SK-N-SH (cell line): ENCODE results near the gene TNPO2. TPM values are rescaled to one million over a fixed set of nuclear protein-coding genes. Genes with fewer than 3 reads are reported as not detected.

Source experiments
- CTCF ChIA-PET: fragments of 300-600, 350-600 bp; formaldehyde crosslinking; extraction: SDS; loops from one replicate; lab custom pipeline; 2021; lab: Yijun Ruan, JAX
- POLR2A ChIA-PET: fragments of 350-600 bp; sonication (Branson Sonifier 250); formaldehyde crosslinking; extraction: SDS; loops from one replicate; lab custom pipeline; 2020; ENCODE audit warnings: antibody characterized with exemption, inconsistent platforms; lab: Yijun Ruan, JAX
- DNase-seq: peaks from one replicate; pipeline ENCODE4 v3.0.0; 2012
- H2AFZ ChIP-seq: fragments of 200-600 bp; sonication (generic); 2 replicates; pipeline ENCODE4 v1.8.1; 2016; ENCODE audit warnings: antibody characterized with exemption, mild to moderate bottlenecking, low read depth
- H3F3A ChIP-seq: fragments of 200-600 bp; sonication (generic); replicated peaks from 2 replicates; pipeline ENCODE3; 2016; ENCODE audit warnings: antibody characterized with exemption, mild to moderate bottlenecking; ENCODE audit not compliant: insufficient read depth
- H3K27ac ChIP-seq, 2 experiments: fragments of 200-500 bp in 1 of 2; fragments of 200-600 bp in 1 of 2; sonication (Bioruptor generic) in 1 of 2; sonication (generic), shearing (Covaris generic) in 1 of 2; 2 replicates each; pipeline versions ENCODE4 v1.5.1 to v1.6.1; 2014 to 2016; ENCODE audit warnings: low read depth in 2 of 2, inconsistent platforms in 1 of 2, low read length in 1 of 2, mild to moderate bottlenecking in 1 of 2, mixed read lengths in 1 of 2
- H3K27me3 ChIP-seq: fragments of 200-600 bp; sonication (generic), shearing (Covaris generic); 2 replicates; pipeline ENCODE4 v1.6.1; 2016; ENCODE audit warnings: mixed run types; ENCODE audit not compliant: insufficient read depth
- H3K36me3 ChIP-seq, 2 experiments: fragments of 200-500 bp in 1 of 2; fragments of 200-600 bp in 1 of 2; sonication (Bioruptor generic) in 1 of 2; sonication (generic) in 1 of 2; replicated peaks in 1 of 2; 2 replicates each; pipeline versions ENCODE3 to v1.5.1; 2014 to 2016; ENCODE audit warnings: low read length in 1 of 2, mild to moderate bottlenecking in 1 of 2; ENCODE audit not compliant: insufficient read depth in 2 of 2, control insufficient read depth in 1 of 2
- H3K4me1 ChIP-seq, 2 experiments: fragments of 200-500 bp in 1 of 2; fragments of 200-600 bp in 1 of 2; sonication (Bioruptor generic) in 1 of 2; sonication (generic), shearing (Covaris generic) in 1 of 2; 2 replicates each; pipeline versions ENCODE4 v1.5.1 to v1.6.1; 2014 to 2016; ENCODE audit warnings: low read depth in 1 of 2, low read length in 1 of 2, mixed run types in 1 of 2; ENCODE audit not compliant: insufficient read depth in 2 of 2, control insufficient read depth in 1 of 2
- H3K4me2 ChIP-seq: fragments of 200-600 bp; sonication (generic), shearing (Covaris generic); 2 replicates; pipeline ENCODE4 v1.6.1; 2017; ENCODE audit warnings: mixed run types
- H3K4me3 ChIP-seq, 2 experiments: fragments of 200-500 bp in 1 of 2; fragments of 200-600 bp in 1 of 2; sonication (Bioruptor generic) in 1 of 2; sonication (generic), shearing (Covaris generic) in 1 of 2; 2 replicates each; pipeline versions ENCODE4 v1.5.1 to v1.8.1; 2014 to 2016; ENCODE audit warnings: low read depth in 2 of 2, inconsistent platforms in 1 of 2, low read length in 1 of 2, mild to moderate bottlenecking in 1 of 2, mixed read lengths in 1 of 2, moderate library complexity in 1 of 2
- H3K79me2 ChIP-seq: fragments of 200-600 bp; sonication (generic); 2 replicates; pipeline ENCODE4 v1.8.1; 2017; ENCODE audit warnings: mild to moderate bottlenecking; ENCODE audit not compliant: insufficient read depth
- H3K9ac ChIP-seq: fragments of 200-600 bp; sonication (generic); 2 replicates; pipeline ENCODE4 v1.6.1; 2017; ENCODE audit warnings: mixed run types
- H3K9me2 ChIP-seq: fragments of 200-600 bp; sonication (generic); 2 replicates; pipeline ENCODE4 v1.6.1; 2017; ENCODE audit warnings: mixed run types
- H3K9me3 ChIP-seq: fragments of 200-600 bp; sonication (generic); 2 replicates; pipeline ENCODE4 v1.6.1; 2017; ENCODE audit warnings: mixed run types, mild to moderate bottlenecking, moderate library complexity
- H4K20me1 ChIP-seq: fragments of 200-600 bp; sonication (generic); 2 replicates; pipeline ENCODE4 v1.6.1; 2017; ENCODE audit warnings: mild to moderate bottlenecking, mixed run types; ENCODE audit not compliant: insufficient read depth
- CHD2 ChIP-seq: fragments of 150-350 bp; IDR thresholded peaks from 2 replicates; pipeline ENCODE4 v1.6.1; 2018; ENCODE audit warnings: low read length; ENCODE audit not compliant: partially characterized antibody
- CTCF ChIP-seq: fragments of 200-600 bp; sonication (generic); IDR thresholded peaks from 2 replicates; pipeline ENCODE4 v1.6.1; 2017; ENCODE audit warnings: antibody characterized with exemption, mild to moderate bottlenecking, moderate library complexity
- ELF1 ChIP-seq: IDR thresholded peaks from 2 replicates; pipeline ENCODE4 v1.4.0; 2012
- EP300 ChIP-seq, 2 experiments: IDR thresholded peaks; 2 replicates each; pipeline versions ENCODE4 v1.4.0 to v1.6.1; 2012; ENCODE audit warnings: borderline replicate concordance in 1 of 2, low read depth in 1 of 2, low read length in 1 of 2
- FOSL2 ChIP-seq: IDR thresholded peaks from 2 replicates; pipeline ENCODE4 v1.4.0; 2012; ENCODE audit warnings: low read depth, mild to moderate bottlenecking, moderate library complexity, borderline replicate concordance
- FOXJ3 ChIP-seq: sonication (generic); formaldehyde crosslinking; IDR thresholded peaks from 2 replicates; pipeline ENCODE4 v1.5.1; 2020; ENCODE audit warnings: mild to moderate bottlenecking, missing genetic modification reagents
- FOXM1 ChIP-seq: IDR thresholded peaks from 2 replicates; pipeline ENCODE4 v1.4.0; 2012; ENCODE audit warnings: low read depth, mild to moderate bottlenecking
- GABPA ChIP-seq: IDR thresholded peaks from 2 replicates; pipeline ENCODE4 v1.4.0; 2012; ENCODE audit warnings: low read depth, mild to moderate bottlenecking
- GATA2 ChIP-seq: sonication (generic); formaldehyde crosslinking; IDR thresholded peaks from 2 replicates; pipeline ENCODE4 v1.5.0; 2020; ENCODE audit warnings: mild to moderate bottlenecking, missing genetic modification reagents
- JUND ChIP-seq: IDR thresholded peaks from 2 replicates; pipeline ENCODE4 v1.4.0; 2012
- MAX ChIP-seq: IDR thresholded peaks from 2 replicates; pipeline ENCODE4 v1.4.0; 2012; ENCODE audit warnings: low read depth
- MXI1 ChIP-seq: IDR thresholded peaks from 2 replicates; pipeline ENCODE4 v1.6.1; 2012; ENCODE audit warnings: mild to moderate bottlenecking, low read depth, low read length, improper control_type of control experiment
- POLR2AphosphoS5 ChIP-seq: IDR thresholded peaks from 2 replicates; pipeline ENCODE4 v1.6.1; 2012; ENCODE audit warnings: low read depth, low read length
- RAD21 ChIP-seq: IDR thresholded peaks from 2 replicates; pipeline ENCODE4 v1.6.1; 2012; ENCODE audit warnings: mild to moderate bottlenecking, low read length
- RFX5 ChIP-seq: IDR thresholded peaks from 2 replicates; pipeline ENCODE4 v1.6.1; 2012; ENCODE audit warnings: mild to moderate bottlenecking, improper control_type of control experiment, low read length
- RXRA ChIP-seq: IDR thresholded peaks from 2 replicates; pipeline ENCODE4 v1.4.0; 2012; ENCODE audit warnings: low read depth, mild to moderate bottlenecking, borderline replicate concordance
- SMC3 ChIP-seq: IDR thresholded peaks from 2 replicates; pipeline ENCODE4 v1.6.1; 2012; ENCODE audit warnings: low read depth, low read length, improper control_type of control experiment
- TAF1 ChIP-seq: IDR thresholded peaks from 2 replicates; pipeline ENCODE4 v1.6.1; 2012; ENCODE audit warnings: low read depth, mild to moderate bottlenecking, low read length, moderate library complexity, borderline replicate concordance
- TCF12 ChIP-seq: IDR thresholded peaks from 2 replicates; pipeline ENCODE4 v1.4.0; 2012
- TEAD4 ChIP-seq: IDR thresholded peaks from 2 replicates; pipeline ENCODE4 v1.4.0; 2012; ENCODE audit warnings: mild to moderate bottlenecking, borderline replicate concordance; ENCODE audit not compliant: insufficient read depth
- WGBS: methylation state at CpG from one replicate; pipeline ENCODE4 v1.1.6; 2017; ENCODE audit warnings: low lambda C conversion rate; 5-methylcytosine and 5-hydroxymethylcytosine counted together
- polyA plus RNA-seq, 3 experiments: library from polyadenylated mRNA; depleted of rRNA; stranded (reverse); fragments of >200 nt; gene quantifications; 2 replicates each; pipeline ENCODE4 v1.2.3, GENCODE V29; 2012
- TF ChIP-seq, protein P1 (sequence below): fragments of 150-350 bp; IDR thresholded peaks from 2 replicates; pipeline ENCODE4 v1.6.1; 2016; ENCODE audit warnings: mild to moderate bottlenecking, low read depth, low read length
- TF ChIP-seq, protein P2 (sequence below): IDR thresholded peaks from 2 replicates; pipeline ENCODE4; 2012
- TF ChIP-seq, protein P3 (sequence below): fragments of 150-350 bp; IDR thresholded peaks from 2 replicates; pipeline ENCODE4 v1.6.1; 2017; ENCODE audit warnings: antibody characterized with exemption, low read length, low read depth, borderline replicate concordance

Gene TNPO2
- polyA plus RNA-seq, 1 of the 3 experiments (the other 2 are of a cell fraction), result 82.4 TPM

GRCh38 chr19:12737835-12738351 lies 14.2 kb upstream of the TNPO2 start (continued):
- TF ChIP-seq GABPA, result no peak
- no peak for TF ChIP-seq TAF1
- no peak for TF ChIP-seq EP300 (IDR thresholded peaks at IDR 0.05; ENCODE audit: borderline replicate concordance in 1 of 2, low read depth in 1 of 2, low read length in 1 of 2)
- TF ChIP-seq POLR2AphosphoS5, result no peak
- TF ChIP-seq, all 33 proteins: peak for 0

- Histone ChIP-seq H3K36me3 (peaks cover 6 to 11% of the 10 kb centered on the region in 2 experiments), H3K9me3 (no peaks in the 10 kb centered on the region), H3K4me3 (peak within 1 kb of the TSS; percentile 83 to 84), H3K27me3 (no peaks in the 10 kb centered on the region), H2AFZ (peak within 1 kb of the TSS; percentile 82), H3K4me1 (peaks cover 9 to 28% of the 10 kb centered on the region in 2 experiments; a peak in 1 of 4 replicates), H3K27ac (peak within 1 kb of the TSS; percentile 84 to 96), H3F3A (peaks cover 20% of the 10 kb centered on the region), H3K4me2 (peak within 1 kb of the TSS; percentile 96), H3K9me2 (no peaks in the 10 kb centered on the region), H3K9ac (peak within 1 kb of the TSS; percentile 81), H3K79me2 (peaks cover 42% of the 10 kb centered on the region), H4K20me1 (peaks cover 17% of the 10 kb centered on the region)
- POLR2A ChIA-PET, result interaction anchor here (0.6 to 1.2 kb wide), 7 partner anchors 10 to 54 kb away, joined by 3 to 5 read pairs (median 3); partner anchors contain the start of gene JUNB
- peak; percentile 86 for DNase-seq
- CTCF ChIA-PET, result interaction anchor here (0.9 to 23.9 kb wide), 8 partner anchors 9 to 65 kb away, joined by 3 to 273 read pairs (median 4); partner anchors contain the start of genes PRDX2 and THSD8
- WGBS, result 2% methylated on average over 20 of the region's 29 CpGs
- TF ChIP-seq TEAD4, result no peak
- TF ChIP-seq MXI1, result peak; percentile 94
- TF ChIP-seq RXRA, result no peak
- TF ChIP-seq FOXM1, result no peak
- TF ChIP-seq CTCF, result no peak
- TF ChIP-seq, protein P1, sequence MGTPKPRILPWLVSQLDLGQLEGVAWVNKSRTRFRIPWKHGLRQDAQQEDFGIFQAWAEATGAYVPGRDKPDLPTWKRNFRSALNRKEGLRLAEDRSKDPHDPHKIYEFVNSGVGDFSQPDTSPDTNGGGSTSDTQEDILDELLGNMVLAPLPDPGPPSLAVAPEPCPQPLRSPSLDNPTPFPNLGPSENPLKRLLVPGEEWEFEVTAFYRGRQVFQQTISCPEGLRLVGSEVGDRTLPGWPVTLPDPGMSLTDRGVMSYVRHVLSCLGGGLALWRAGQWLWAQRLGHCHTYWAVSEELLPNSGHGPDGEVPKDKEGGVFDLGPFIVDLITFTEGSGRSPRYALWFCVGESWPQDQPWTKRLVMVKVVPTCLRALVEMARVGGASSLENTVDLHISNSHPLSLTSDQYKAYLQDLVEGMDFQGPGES, result 0 out of 2 replicates have a peak, but pooled peaks have one; percentile 79
- TF ChIP-seq TCF12, result no peak
- peak; percentile 82 for TF ChIP-seq POLR2AphosphoS5
- TF ChIP-seq CHD2, result peak; percentile 11
- peak; percentile 93 for TF ChIP-seq MAX
- no peak for TF ChIP-seq EP300 (IDR thresholded peaks at IDR 0.05; ENCODE audit: borderline replicate concordance in 1 of 2, low read depth in 1 of 2, low read length in 1 of 2)
- TF ChIP-seq JUND, result no peak; the same call in 1 of the 2 replicates
- no peak for TF ChIP-seq GATA2 (CRISPR knock-in tag)
- no peak for TF ChIP-seq FOXJ3 (CRISPR knock-in tag)
- peak; percentile 84; the same call in 1 of the 2 replicates for TF ChIP-seq RFX5
- TF ChIP-seq ELF1, result no peak
- TF ChIP-seq RAD21, result no peak
- TF ChIP-seq, protein P2, sequence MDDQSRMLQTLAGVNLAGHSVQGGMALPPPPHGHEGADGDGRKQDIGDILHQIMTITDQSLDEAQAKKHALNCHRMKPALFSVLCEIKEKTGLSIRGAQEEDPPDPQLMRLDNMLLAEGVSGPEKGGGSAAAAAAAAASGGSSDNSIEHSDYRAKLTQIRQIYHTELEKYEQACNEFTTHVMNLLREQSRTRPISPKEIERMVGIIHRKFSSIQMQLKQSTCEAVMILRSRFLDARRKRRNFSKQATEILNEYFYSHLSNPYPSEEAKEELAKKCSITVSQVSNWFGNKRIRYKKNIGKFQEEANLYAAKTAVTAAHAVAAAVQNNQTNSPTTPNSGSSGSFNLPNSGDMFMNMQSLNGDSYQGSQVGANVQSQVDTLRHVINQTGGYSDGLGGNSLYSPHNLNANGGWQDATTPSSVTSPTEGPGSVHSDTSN, result peak; percentile 97
- TF ChIP-seq, protein P3, sequence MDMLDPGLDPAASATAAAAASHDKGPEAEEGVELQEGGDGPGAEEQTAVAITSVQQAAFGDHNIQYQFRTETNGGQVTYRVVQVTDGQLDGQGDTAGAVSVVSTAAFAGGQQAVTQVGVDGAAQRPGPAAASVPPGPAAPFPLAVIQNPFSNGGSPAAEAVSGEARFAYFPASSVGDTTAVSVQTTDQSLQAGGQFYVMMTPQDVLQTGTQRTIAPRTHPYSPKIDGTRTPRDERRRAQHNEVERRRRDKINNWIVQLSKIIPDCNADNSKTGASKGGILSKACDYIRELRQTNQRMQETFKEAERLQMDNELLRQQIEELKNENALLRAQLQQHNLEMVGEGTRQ, result peak; percentile 84
- TF ChIP-seq TAF1, result peak; percentile 94
- no peak for TF ChIP-seq FOSL2
- no peak for TF ChIP-seq SMC3
These were observed 13.5 kb upstream of the TNPO2 start, which contains the start of gene GET3 for GRCh38 chr19:12736995-12737834. GET3 (plus strand) TSS chr19:12737497; CDS start chr19:12737506, 9 bp downstream.
